GM04504 (cell line): ENCODE data around the gene SPTA1.

Experiments
- DNase-seq: peaks from one replicate; pipeline ENCODE4 v3.0.0-alpha.2; 2012; ENCODE audit warnings: low read depth

SPTA1 gene

GRCh38 chr1:158685085-158685484 lies 1.4 kb downstream of the SPTA1 start:
- no peak for DNase-seq

- DNase-seq: no peak
These were observed 4.9 kb downstream of the SPTA1 start for GRCh38 chr1:158681606-158682005.

DNA sequence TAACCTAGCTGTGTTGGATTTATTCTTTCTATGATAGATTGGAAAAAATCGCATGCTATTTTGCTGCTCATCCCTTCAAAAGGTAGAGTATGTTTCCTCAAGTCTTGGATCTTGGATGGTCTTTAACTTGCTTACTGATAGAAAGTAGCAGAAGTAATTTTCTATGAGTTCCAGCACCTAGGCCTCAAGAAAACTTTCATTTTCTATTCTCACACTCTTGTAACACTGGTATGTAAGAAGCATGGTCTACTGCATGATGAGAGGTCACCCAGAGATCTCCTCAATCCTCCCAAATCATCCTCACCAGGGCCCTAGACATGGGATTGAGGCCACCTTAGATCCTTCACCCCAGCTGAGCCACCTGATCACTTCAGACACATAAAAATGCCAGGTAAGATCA lies 7.2 kb downstream of the SPTA1 start:
- no peak for DNase-seq

- DNase-seq: no peak
These were observed 10.8 kb downstream of the SPTA1 start for GRCh38 chr1:158675563-158676323.

DNA sequence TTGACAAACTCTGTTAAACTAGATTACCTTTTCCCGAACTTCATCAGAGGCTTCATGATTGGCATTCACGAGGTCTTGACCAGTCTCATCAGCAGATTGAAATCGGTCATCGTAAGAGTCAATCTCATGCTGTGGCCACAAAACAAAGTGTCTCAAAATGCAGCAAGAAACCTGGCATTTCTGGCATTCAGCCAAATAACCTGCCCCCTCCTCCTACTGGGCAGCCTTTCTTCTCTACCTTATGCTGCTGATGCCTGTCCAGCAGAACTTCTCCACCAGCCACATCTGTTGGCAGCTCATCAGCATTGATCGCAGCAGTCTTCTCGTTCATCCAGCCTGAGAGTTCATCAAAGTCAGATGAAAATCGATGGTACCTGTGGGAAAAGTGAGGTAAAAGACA lies 12.2 kb downstream of the SPTA1 start:
- no peak for DNase-seq

DNA sequence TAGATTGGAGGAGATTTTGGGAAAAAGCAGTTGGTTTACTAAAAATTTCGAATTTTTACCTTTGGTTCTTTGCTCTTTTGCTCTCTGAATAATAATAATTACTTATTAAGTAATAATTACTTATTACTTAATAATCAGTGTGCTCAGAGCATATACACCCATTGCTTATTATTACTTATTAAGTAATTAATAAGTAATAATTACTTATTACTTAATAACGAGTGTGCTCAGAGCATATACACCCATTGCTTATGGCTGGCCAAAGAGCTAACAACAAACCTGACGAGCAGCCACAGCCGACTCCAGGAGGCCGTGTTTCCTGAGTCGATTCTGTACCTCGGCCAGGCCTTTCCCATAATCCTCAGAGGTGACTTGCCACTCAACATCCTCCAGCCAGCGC lies 20.5 kb downstream of the SPTA1 start:
- no peak for DNase-seq

GRCh38 chr1:158654571-158654970 lies 31.9 kb downstream of the SPTA1 start:
- no peak for DNase-seq

DNA sequence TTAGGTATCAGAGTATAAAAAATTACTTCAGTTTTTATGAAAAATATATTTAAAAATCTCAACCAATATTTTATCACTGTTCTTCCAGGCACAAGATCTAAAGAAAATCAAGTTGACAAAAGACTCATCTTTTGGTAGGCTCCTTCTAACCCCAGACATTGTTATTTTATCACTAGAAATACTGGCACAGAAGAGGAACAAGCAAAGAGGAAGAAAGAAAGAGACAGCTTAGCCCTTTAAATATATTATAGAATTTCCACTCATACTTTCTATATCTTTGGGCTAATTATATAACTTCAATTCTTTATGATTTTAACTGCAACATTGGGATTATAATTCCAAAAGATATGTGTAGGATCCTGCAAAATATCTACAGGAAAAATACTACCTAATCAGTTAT lies 32.4 kb downstream of the SPTA1 start:
- DNase-seq: no peak

GRCh38 chr1:158652721-158653334 lies 33.7 kb downstream of the SPTA1 start:
- no peak for DNase-seq

DNA sequence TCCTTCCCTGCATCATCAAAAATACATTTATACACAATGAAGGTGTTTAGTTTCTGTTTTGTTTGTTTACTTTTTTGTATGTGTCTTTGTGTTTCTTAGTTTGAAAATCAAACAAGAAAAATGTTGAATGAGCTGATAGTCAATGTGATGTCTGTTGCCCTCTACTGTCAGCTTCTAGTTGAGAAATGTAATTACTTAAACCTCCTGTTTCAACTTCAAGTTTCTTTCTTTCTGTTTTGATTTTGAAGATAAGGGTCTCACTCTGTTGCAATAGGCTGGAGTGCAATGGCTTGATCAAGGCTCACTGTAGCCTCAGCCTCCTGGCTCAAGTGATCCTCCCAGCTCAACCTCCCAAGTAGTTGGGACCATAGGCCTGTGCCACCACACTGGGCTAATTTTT lies 37.5 kb downstream of the SPTA1 start:
- no peak for DNase-seq

DNA sequence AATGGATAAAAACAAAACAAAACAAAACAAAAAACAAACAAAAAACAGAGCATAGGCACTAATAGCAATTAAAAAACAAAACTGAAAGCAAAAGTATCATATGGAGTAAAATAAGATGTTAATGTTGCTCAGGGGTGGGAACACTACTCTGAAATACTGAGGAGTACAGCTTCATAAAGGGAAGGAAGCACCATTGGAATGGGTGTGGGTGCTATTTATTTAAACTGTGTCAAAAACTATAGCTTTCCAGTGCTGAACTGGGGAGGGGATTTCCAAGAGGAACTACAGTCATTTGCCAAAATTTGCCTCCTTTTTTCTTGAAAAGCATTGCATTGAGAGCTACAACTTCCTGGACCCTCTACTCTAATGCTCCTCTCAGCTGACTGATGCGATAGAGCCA lies 40.0 kb downstream of the SPTA1 start:
- DNase-seq: no peak

DNA sequence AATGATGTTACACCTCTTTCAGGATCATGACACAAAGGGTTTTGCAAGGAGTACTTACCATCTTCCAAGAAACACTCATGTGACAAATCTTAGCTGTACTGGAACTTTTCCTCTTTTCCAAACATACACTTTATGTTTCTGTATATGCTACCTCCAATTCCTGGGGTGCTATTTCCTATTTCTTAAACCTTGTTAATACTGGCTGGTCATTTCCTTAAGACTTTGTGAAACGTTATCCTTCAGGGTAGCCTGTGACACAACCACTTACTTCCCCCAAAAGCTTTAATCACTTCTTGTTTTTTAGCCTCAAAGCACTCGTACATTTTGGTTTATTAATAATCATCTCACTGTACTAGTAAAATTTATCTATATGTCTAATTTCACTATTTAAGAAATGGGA lies 42.1 kb downstream of the SPTA1 start:
- no peak for DNase-seq

DNA sequence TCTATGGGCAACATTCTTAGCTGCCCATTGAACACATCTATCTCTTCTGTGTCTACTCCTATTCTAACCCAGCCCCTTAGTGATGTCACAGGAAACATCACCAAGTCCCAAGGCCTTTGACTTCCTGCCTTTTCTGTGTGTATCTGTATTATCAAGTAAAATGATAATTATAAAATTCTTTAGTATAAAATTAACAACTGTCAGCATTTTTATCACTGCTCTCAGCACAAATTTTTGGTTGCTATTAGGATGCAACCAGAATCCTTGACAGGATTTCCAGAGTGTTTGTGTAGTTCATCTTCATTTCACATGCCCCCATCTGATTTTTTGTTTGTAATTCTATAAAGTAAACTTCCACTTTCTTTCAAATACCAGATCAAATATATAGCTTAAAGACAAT lies 47.6 kb downstream of the SPTA1 start:
- no peak for DNase-seq

DNA sequence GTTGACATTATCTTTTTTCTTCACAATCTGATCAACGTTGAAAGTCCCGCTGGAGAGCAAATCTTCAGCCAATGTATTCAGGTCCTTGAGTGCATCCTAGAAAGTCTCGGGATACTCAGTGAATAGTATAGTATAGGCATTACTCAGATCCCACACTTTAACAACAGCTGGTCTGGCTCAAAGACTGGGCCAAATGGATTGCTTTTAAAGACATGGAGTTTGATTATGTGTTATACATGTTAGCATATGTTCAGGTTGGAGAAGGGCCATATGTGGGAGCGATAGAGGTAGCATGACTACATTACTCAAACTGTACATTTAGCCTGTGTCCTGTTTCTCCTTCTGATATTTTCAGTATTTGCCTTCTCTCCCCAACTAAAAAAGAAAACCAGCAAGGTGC lies 48.4 kb downstream of the SPTA1 start:
- no peak for DNase-seq

DNA sequence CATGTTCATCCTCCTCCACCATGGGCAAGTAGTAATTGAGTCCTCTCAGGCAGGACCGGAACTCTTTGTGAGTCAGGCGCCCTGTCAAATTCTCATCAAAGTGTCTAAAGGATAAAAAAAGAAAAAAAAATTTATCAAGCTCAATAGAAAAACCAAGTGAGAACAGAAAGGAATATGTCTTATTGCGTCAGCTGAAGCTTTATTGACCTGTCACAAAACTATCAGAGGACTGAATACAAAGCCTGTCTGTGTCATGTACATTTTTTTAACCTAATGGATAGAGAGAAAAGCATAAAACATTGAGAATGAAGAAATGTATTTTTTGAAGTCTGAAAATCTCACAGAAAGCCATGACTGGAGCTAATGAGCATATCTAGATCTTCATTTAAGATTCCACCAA lies 72.8 kb downstream of the SPTA1 start:
- DNase-seq: no peak

- no peak for DNase-seq
These were observed 74.6 kb downstream of the SPTA1 start for GRCh38 chr1:158611916-158612315.

GRCh38 chr1:158607296-158607695 lies 79.2 kb downstream of the SPTA1 start:
- no peak for DNase-seq

- DNase-seq: no peak
These were observed 81.5 kb downstream of the SPTA1 start, which contains the start of gene OR10Z1 for GRCh38 chr1:158604968-158605367. Gene OR10Z1 (plus strand): TSS chr1:158605268. CDS start chr1:158606439, 1,171 bp downstream.

- DNase-seq: no peak
These were observed 85.8 kb downstream of the SPTA1 start for GRCh38 chr1:158600735-158601134.

- no peak for DNase-seq
These were observed 99.6 kb downstream of the SPTA1 start for GRCh38 chr1:158586942-158587341.

DNA sequence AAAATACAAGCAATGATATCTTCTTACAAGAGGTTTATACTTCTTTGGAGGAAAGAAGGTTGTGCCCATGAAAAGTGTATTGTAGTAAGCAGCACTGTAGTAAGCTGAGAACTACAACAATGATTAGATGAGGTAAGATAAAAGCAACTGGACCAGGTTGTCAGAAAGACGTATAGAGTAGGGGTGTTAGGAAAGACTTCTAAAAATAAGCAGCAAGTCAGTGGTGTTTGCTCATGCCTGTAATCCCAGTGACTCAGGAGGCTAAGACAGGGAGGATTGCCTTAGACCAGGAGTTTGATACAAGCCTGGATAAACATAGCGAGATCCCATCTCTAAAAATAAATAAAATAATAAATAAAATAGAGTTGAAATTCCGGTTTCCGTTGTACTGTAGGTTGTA lies 102.6 kb downstream of the SPTA1 start:
- no peak for DNase-seq

DNA sequence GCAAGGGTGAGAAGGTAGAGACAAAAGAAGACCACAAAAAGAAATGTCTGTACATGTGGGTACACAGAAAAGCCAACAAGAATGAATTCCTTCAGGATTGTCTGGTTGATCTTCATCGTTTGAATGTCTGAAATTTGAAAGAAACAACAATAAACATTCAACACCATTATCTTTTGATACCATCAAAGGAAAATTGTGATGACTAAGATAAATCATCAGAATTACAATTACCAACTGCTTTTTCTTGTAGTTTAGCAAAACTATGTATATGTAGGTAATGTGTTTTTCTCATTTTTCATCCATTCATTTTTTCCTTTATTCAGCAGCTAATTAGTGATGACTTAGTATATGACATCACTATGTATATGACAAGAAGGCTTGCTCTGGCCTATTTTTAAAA lies 106.8 kb downstream of the SPTA1 start, which contains the start of gene OR10X1:
TSS of gene OR10X1 (minus strand) at position 167 of the 400 bp plus-strand sequence. CDS start at position 167, 0 bp downstream.
- no peak for DNase-seq

GRCh38 chr1:158577561-158577960 lies 109.0 kb downstream of the SPTA1 start:
- DNase-seq: no peak

GRCh38 chr1:158572226-158572625 lies 114.3 kb downstream of the SPTA1 start:
- no peak for DNase-seq
